HepG2 (cell line): ENCODE data around the gene SPIB. TPM values are rescaled to one million over a fixed set of nuclear protein-coding genes. Genes with fewer than 3 reads are reported as not detected.
A peak's percentile ranks its signal among the peaks of the same experiment; 100 is the strongest.

Source experiments
- ATRX ChIP-seq: sonication (generic); formaldehyde crosslinking; IDR thresholded peaks from 2 replicates; pipeline ENCODE4 v1.4.0; 2020; ENCODE audit warnings: missing genetic modification reagents, borderline replicate concordance
- CENPBD1 ChIP-seq: sonication (generic); formaldehyde crosslinking; IDR thresholded peaks from 2 replicates; pipeline ENCODE4 v1.8.0; 2022; ENCODE audit warnings: missing genetic modification reagents, low read depth, mild to moderate bottlenecking, borderline replicate concordance
- FOXC1 ChIP-seq: sonication (generic); formaldehyde crosslinking; IDR thresholded peaks from 2 replicates; pipeline ENCODE4 v1.8.0; 2022; ENCODE audit warnings: mild to moderate bottlenecking, missing genetic modification reagents, borderline replicate concordance
- LRRFIP1 ChIP-seq: sonication (generic); formaldehyde crosslinking; conservative IDR thresholded peaks from 2 replicates; pipeline ENCODE4 v1.4.0; 2020; ENCODE audit warnings: missing genetic modification reagents
- MYPOP ChIP-seq: sonication (generic); formaldehyde crosslinking; IDR thresholded peaks from 2 replicates; pipeline ENCODE4 v1.8.1; 2023; ENCODE audit warnings: mild to moderate bottlenecking, moderate library complexity, missing genetic modification reagents
- NFE2 ChIP-seq: sonication (generic); formaldehyde crosslinking; IDR thresholded peaks from 2 replicates; pipeline ENCODE4 v1.4.0; 2020; ENCODE audit warnings: missing genetic modification reagents
- PCBP2 ChIP-seq: fragments of 200-400 bp; formaldehyde crosslinking; optimal IDR thresholded peaks from 2 replicates; pipeline ENCODE3; 2018; ENCODE audit warnings: low read length, low read depth; ENCODE audit not compliant: poor library complexity, severe bottlenecking
- PRDM10 ChIP-seq: sonication (generic); formaldehyde crosslinking; IDR thresholded peaks from 2 replicates; pipeline ENCODE4 v1.4.0; 2020; ENCODE audit warnings: low read depth, missing genetic modification reagents
- RAD51 ChIP-seq: fragments of 450-650 bp; IDR thresholded peaks from 2 replicates; pipeline ENCODE4 v1.6.1; 2016; ENCODE audit warnings: borderline replicate concordance
- RNF2 ChIP-seq: fragments of 450-650 bp; conservative IDR thresholded peaks from 2 replicates; pipeline ENCODE4 v1.6.1; 2016; ENCODE audit warnings: low read depth
- TCF12 ChIP-seq, 2 experiments: fragments of 450-650 bp in 1 of 2; sonication (generic) in 1 of 2; formaldehyde crosslinking in 1 of 2; IDR thresholded peaks; 2 replicates each; pipeline versions ENCODE4 v1.6.1 to v1.8.0; 2017 to 2022; ENCODE audit warnings: antibody characterized with exemption in 1 of 2, mild to moderate bottlenecking in 1 of 2, missing genetic modification reagents in 1 of 2, moderate library complexity in 1 of 2
- ZBTB2 ChIP-seq: sonication (generic); formaldehyde crosslinking; IDR thresholded peaks from 2 replicates; pipeline ENCODE4 v1.8.0; 2022; ENCODE audit warnings: low read depth, missing genetic modification reagents
- ZNF281 ChIP-seq: sonication (generic); formaldehyde crosslinking; IDR thresholded peaks from 2 replicates; pipeline ENCODE4 v1.4.0; 2020; ENCODE audit warnings: missing genetic modification reagents, borderline replicate concordance
- ZNF501 ChIP-seq: sonication (generic); formaldehyde crosslinking; IDR thresholded peaks from 2 replicates; pipeline ENCODE4 v1.5.1; 2020; ENCODE audit warnings: mild to moderate bottlenecking, moderate library complexity, missing genetic modification reagents
- polyA plus RNA-seq, 8 experiments: library from polyadenylated mRNA; depleted of rRNA in 3 of 8; stranded (reverse) in 7 of 8; unstranded in 1 of 8; fragments of >200 nt; fragmentation: Illumina TruSeq in 4 of 8; extraction: Trizol in 4 of 8; gene quantifications; 2 replicates each; pipeline versions ENCODE4 v1.2.1 to v1.2.3, GENCODE V29; 2011 to 2016; ENCODE audit warnings: low read depth in 4 of 8, missing spikeins in 1 of 8, mixed read lengths in 1 of 8; ENCODE audit not compliant: insufficient read depth in 1 of 8
- total RNA-seq, 5 experiments: library from RNA; depleted of rRNA; stranded (reverse); fragments of >200 nt; fragmentation: Illumina TruSeq; extraction: Trizol; gene quantifications; 2 replicates each; pipeline ENCODE4 v1.2.3, GENCODE V29; 2016; ENCODE audit warnings: low read depth in 1 of 5

Gene SPIB
- total and polyA plus RNA-seq, 2 of the 13 experiments (the other 11 are each of a cell fraction or from before 2014, with no cell fraction given) = 0.04 TPM; not detected in 1

- TF ChIP-seq FOXC1 (CRISPR knock-in tag) = peak; percentile 88
- no peak for TF ChIP-seq MYPOP (CRISPR knock-in tag)
- no peak for TF ChIP-seq ATRX (CRISPR knock-in tag)
- TF ChIP-seq TCF12 (IDR thresholded peaks at IDR 0.05) = no peak
- TF ChIP-seq TCF12 (CRISPR knock-in tag; IDR thresholded peaks at IDR 0.05) = no peak
- TF ChIP-seq ZBTB2 = 0 out of 2 replicates have a peak, but pooled peaks have one; percentile 37
- TF ChIP-seq CENPBD1 (CRISPR knock-in tag) = no peak
- TF ChIP-seq LRRFIP1 (CRISPR knock-in tag) = no peak
- TF ChIP-seq PRDM10 (CRISPR knock-in tag) = 0 out of 2 replicates have a peak, but pooled peaks have one; percentile 43
- no peak for TF ChIP-seq NFE2
- peak; percentile 95 for TF ChIP-seq ZNF501 (CRISPR knock-in tag)
- no peak for TF ChIP-seq RAD51
- no peak for TF ChIP-seq PCBP2
- TF ChIP-seq RNF2 = no peak
- peak; percentile 15; the same call in 1 of the 2 replicates for TF ChIP-seq ZNF281 (CRISPR knock-in tag)
Measured at GRCh38 chr19:50376166-50377050, 42.3 kb upstream of the SPIB start, which contains the start of gene NR1H2 (continued).
